GM10847 (cell line): ENCODE results near the gene NELL2.

Experiments
- POLR2A ChIP-seq: IDR thresholded peaks from 2 replicates; pipeline ENCODE4 v1.6.1; 2011; ENCODE audit not compliant: insufficient read length; ENCODE audit errors: extremely low read depth

NELL2 gene

GRCh38 chr12:44875954-44876543 is at the start of gene NELL2:
Gene NELL2 (minus strand): TSS chr12:44876315. CDS start chr12:44875869, 446 bp downstream.
- TF ChIP-seq POLR2A, result no peak

- no peak for TF ChIP-seq POLR2A
These were observed 45.6 kb upstream of the NELL2 start for GRCh38 chr12:44921736-44922135.

- no peak for TF ChIP-seq POLR2A
These were observed 41.0 kb upstream of the NELL2 start for GRCh38 chr12:44917141-44917540.

DNA sequence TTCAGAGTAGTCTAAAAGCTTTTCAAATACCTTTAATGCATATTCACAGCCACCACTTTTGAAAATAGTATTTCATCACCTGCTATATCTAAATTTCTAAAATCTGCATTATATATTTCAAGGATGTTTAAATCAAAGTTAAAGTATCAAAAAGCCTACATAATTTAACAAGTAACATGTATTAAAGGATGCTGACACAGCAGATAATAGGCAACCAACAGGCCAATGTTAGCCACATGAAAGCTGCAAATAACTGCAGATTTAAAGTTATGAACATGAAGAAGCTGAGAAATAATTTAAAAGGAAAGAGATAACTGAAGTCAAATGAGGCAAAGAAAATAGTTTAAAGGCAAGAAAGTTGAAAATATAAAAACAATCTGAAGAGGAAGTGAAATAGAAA is 39.8 kb upstream of the NELL2 start:
- TF ChIP-seq POLR2A, result no peak

- no peak for TF ChIP-seq POLR2A
These were observed 28.2 kb upstream of the NELL2 start for GRCh38 chr12:44904321-44904720.

- no peak for TF ChIP-seq POLR2A
These were observed 13.8 kb upstream of the NELL2 start for GRCh38 chr12:44889926-44890325.

- no peak for TF ChIP-seq POLR2A
These were observed 13.0 kb upstream of the NELL2 start for GRCh38 chr12:44889162-44889561.

GRCh38 chr12:44885902-44886301 is 9.8 kb upstream of the NELL2 start:
- TF ChIP-seq POLR2A, result no peak

GRCh38 chr12:44881197-44881596 is 5.1 kb upstream of the NELL2 start:
- no peak for TF ChIP-seq POLR2A

DNA sequence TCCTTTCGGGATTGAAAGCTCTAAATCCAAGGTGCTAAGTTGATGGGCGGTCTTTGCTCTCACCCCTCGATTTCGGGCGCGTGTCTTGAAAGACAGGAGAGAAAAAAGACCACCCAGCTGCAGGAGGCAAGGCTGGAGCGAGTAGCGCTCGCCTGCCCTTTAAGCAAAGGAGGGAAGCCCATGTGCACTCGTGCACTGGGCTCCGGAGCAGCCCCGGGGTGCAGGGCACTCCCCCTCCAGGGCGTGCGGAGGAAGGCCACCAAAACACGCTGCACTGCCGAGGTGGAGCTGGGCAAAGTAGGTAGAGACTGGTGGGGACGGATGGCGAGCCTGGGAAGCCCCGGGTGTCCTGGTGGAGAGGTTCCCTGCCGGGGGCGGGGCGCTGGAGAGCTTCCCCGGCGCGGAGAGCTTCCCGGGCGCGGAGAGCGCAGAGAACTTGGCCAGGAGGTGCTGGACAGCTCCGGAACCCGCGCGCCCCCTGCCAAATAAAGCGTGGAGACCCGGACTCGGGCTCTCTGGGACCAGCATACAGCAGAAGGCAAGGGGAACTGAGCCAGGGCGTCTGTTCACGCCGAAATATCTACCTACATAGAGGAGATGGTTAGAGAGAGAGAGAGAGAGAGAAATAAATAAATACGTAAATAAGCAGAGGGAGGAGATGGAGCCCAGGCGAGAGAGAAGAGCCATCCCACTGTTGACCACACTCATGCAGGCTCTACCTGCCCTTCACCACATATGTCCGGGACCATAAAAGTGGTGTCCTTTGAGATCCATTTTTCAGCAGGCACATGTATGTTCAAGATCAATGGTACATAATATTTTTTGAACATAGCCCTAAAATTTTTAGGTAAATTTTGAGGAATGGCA is 662 bp upstream of the NELL2 start:
- no peak for TF ChIP-seq POLR2A

DNA sequence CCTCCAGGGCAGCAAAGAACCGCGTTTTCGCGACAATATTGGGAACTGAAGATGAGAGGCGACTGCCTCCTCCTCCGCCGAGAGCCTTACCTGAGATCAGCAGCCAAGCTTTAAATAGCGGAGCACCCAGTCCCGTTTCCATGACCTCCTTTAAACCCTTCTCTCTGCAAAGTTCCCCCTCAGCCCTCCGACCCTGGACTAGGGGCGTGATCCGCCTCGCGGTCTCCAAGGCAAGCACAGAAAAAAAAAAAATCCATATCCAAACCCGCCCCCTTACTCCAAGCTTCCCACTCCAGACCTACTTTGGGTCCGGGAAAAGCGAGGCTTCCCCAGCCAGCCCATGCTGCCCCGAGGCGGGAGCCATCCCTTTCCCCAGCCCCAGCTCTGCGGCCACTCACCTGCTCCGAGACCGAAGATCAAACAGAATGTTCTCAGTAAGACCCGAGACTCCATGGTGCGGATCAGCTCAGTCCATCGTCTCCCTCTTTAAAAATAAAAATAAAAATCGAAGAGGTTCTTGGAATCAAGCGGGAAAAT is 630 bp downstream of the NELL2 start:
- TF ChIP-seq POLR2A, result no peak

DNA sequence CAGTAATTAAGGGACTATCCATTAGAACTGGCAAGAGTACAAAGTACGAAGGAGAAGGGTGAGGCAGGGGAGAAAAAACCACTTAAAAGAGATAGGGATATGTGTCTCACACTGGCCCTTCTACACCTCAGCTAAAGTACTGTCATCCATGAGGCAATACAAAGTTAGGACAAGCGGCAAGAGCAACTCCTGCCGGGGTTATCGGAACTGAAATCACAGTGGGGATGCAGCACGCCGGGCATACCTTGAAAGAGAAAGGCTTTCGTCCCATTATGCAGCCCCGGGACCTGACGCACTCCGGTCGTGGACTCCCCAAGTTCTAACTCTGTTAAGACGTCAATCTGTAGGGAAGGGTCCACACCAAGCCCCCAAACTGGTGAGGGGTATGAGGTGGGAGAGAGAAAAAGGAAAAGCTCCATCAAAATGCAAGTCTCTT is 1.1 kb downstream of the NELL2 start:
- no peak for TF ChIP-seq POLR2A

DNA sequence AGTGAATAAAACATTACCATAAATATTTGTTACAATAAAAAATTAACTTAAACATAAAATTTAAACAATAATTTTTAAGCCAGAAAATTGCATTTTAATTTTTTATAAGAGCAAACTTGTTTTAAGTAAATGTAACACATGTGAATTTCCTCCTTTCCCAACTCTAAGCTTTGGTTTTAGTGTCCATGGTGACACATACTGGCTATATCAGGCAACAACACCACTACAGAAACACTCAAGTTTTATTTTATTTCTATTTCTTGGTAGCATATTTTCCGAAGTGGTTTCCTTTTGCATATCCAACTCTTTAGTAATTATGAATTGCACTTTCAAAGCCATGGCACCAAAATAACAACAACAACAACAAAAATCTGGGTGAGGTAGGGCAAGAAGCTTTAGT is 2.2 kb downstream of the NELL2 start:
- no peak for TF ChIP-seq POLR2A

- no peak for TF ChIP-seq POLR2A
These were observed 6.6 kb downstream of the NELL2 start for GRCh38 chr12:44869503-44869902.

DNA sequence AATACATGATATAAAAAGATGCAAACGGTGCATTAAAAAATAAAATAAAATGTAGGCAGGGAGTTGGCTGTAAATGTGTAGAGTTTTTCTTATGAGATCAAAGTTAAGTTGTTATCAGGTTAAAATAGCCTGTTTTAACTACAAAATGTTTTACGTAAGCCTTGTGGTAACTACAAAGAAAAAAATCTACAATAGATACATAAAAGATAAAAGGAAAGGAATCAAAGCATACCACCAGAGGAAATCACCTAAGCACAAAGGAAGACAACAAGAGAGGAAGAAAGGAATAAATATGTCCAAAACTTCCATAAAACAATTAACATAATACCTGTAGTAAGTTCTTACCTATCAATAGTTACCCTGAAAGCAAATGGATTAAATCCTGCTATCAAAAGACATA is 12.2 kb downstream of the NELL2 start:
- no peak for TF ChIP-seq POLR2A

GRCh38 chr12:44859998-44860689 is 16.0 kb downstream of the NELL2 start:
- no peak for TF ChIP-seq POLR2A
